Measurements from ENCODE around the gene MB21D2. TPM values are rescaled to one million over a fixed set of nuclear protein-coding genes. Genes with fewer than 3 reads are reported as not detected.

MB21D2 gene
- total and polyA plus RNA-seq, 2 of the 8 experiments (the other 6 are each of a cell fraction or from before 2014, with no cell fraction given), result 10.0 to 21.0 TPM

DNA sequence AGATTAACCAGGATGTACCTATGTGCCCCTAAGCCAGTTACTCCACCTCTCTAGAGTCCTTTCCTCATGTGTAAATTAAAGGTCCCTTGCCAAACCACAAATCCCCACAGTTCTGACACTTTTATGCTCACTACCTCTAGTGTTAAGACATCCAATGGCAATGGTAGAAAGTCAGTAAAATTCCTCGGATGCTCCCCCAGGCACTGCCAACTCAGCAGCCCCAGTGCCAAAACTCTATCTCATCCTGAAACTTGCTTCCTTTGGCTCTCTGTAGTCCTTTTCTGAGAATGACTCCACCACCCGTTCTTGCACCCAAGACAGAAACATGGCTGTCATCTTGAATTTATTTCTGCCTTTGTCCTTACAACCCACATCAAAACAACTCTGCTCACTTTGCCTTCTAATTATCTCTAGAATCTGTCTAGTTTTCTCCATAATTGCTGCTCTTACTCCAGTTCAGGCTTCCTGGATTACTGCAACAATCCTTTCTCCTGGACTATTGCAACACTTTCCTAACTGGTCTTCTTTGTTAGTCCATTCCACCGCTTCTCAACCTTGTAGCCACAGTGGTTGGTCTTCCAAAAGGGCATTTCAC lies 41.6 kb downstream of the MB21D2 start (continued):
- TF ChIP-seq, protein P1, sequence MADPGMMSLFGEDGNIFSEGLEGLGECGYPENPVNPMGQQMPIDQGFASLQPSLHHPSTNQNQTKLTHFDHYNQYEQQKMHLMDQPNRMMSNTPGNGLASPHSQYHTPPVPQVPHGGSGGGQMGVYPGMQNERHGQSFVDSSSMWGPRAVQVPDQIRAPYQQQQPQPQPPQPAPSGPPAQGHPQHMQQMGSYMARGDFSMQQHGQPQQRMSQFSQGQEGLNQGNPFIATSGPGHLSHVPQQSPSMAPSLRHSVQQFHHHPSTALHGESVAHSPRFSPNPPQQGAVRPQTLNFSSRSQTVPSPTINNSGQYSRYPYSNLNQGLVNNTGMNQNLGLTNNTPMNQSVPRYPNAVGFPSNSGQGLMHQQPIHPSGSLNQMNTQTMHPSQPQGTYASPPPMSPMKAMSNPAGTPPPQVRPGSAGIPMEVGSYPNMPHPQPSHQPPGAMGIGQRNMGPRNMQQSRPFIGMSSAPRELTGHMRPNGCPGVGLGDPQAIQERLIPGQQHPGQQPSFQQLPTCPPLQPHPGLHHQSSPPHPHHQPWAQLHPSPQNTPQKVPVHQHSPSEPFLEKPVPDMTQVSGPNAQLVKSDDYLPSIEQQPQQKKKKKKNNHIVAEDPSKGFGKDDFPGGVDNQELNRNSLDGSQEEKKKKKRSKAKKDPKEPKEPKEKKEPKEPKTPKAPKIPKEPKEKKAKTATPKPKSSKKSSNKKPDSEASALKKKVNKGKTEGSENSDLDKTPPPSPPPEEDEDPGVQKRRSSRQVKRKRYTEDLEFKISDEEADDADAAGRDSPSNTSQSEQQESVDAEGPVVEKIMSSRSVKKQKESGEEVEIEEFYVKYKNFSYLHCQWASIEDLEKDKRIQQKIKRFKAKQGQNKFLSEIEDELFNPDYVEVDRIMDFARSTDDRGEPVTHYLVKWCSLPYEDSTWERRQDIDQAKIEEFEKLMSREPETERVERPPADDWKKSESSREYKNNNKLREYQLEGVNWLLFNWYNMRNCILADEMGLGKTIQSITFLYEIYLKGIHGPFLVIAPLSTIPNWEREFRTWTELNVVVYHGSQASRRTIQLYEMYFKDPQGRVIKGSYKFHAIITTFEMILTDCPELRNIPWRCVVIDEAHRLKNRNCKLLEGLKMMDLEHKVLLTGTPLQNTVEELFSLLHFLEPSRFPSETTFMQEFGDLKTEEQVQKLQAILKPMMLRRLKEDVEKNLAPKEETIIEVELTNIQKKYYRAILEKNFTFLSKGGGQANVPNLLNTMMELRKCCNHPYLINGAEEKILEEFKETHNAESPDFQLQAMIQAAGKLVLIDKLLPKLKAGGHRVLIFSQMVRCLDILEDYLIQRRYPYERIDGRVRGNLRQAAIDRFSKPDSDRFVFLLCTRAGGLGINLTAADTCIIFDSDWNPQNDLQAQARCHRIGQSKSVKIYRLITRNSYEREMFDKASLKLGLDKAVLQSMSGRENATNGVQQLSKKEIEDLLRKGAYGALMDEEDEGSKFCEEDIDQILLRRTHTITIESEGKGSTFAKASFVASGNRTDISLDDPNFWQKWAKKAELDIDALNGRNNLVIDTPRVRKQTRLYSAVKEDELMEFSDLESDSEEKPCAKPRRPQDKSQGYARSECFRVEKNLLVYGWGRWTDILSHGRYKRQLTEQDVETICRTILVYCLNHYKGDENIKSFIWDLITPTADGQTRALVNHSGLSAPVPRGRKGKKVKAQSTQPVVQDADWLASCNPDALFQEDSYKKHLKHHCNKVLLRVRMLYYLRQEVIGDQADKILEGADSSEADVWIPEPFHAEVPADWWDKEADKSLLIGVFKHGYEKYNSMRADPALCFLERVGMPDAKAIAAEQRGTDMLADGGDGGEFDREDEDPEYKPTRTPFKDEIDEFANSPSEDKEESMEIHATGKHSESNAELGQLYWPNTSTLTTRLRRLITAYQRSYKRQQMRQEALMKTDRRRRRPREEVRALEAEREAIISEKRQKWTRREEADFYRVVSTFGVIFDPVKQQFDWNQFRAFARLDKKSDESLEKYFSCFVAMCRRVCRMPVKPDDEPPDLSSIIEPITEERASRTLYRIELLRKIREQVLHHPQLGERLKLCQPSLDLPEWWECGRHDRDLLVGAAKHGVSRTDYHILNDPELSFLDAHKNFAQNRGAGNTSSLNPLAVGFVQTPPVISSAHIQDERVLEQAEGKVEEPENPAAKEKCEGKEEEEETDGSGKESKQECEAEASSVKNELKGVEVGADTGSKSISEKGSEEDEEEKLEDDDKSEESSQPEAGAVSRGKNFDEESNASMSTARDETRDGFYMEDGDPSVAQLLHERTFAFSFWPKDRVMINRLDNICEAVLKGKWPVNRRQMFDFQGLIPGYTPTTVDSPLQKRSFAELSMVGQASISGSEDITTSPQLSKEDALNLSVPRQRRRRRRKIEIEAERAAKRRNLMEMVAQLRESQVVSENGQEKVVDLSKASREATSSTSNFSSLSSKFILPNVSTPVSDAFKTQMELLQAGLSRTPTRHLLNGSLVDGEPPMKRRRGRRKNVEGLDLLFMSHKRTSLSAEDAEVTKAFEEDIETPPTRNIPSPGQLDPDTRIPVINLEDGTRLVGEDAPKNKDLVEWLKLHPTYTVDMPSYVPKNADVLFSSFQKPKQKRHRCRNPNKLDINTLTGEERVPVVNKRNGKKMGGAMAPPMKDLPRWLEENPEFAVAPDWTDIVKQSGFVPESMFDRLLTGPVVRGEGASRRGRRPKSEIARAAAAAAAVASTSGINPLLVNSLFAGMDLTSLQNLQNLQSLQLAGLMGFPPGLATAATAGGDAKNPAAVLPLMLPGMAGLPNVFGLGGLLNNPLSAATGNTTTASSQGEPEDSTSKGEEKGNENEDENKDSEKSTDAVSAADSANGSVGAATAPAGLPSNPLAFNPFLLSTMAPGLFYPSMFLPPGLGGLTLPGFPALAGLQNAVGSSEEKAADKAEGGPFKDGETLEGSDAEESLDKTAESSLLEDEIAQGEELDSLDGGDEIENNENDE (IDR thresholded peaks at IDR 0.05; ENCODE audit: insufficient replicate concordance, low read length), result no peak
- TF ChIP-seq HDAC2 (IDR thresholded peaks at IDR 0.05; ENCODE audit: borderline replicate concordance in 1 of 2, low read depth in 2 of 2, low read length in 2 of 2) (no peak), POLR2AphosphoS5 (IDR thresholded peaks at IDR 0.05; ENCODE audit: low read depth, low read length) (no peak)
- TF ChIP-seq, protein P2, sequence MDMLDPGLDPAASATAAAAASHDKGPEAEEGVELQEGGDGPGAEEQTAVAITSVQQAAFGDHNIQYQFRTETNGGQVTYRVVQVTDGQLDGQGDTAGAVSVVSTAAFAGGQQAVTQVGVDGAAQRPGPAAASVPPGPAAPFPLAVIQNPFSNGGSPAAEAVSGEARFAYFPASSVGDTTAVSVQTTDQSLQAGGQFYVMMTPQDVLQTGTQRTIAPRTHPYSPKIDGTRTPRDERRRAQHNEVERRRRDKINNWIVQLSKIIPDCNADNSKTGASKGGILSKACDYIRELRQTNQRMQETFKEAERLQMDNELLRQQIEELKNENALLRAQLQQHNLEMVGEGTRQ (IDR thresholded peaks at IDR 0.05; ENCODE audit: low read length), result no peak

Measured in H1 (cell line).